GM21367 (cell line): ENCODE measurements around the gene LIF.
"Not testable (repeated sequence)": the region's sequence is repeated elsewhere in the genome, so short reads cannot be mapped to it uniquely, and the experiment has no call there.

ENCODE experiments used
- ATAC-seq: cut with Tn5 transposase; IDR thresholded peaks from one replicate; pipeline ENCODE4 v1.9.1; 2021; ENCODE audit not compliant: unreplicated experiment

The LIF gene

DNA sequence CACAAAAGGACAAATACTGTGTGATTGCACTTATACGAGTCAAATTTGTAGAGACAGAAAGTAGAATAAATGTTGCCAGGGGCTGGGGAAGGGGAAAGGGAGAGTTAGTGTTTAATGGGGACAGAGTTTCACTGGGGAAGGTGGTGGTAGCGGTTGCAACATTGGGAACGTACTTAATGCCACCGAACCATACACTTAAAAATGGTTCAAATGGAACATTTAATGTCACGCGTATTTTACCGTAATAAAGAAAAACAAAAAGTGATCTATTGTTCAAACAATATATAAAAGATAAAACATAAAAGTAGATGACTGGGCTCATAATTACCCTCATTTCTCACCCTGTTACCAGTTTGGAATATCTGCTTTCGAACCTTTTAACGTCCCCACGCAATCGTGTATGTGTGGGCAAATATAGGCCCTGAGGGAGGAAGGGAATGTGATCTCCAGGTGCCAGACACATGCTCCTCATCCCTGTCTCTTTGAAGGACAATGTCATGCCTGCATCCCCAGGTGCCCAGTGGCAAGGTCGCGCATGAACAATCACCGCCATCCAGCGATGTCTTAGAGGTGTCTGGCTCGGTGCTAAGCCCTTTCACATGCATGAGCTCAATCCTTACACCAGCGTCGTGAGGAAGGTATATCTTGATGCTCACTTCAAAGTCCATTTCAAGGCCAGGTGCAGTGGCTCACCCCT, 35.3 kb downstream of the LIF start:
- ATAC-seq = no peak

DNA sequence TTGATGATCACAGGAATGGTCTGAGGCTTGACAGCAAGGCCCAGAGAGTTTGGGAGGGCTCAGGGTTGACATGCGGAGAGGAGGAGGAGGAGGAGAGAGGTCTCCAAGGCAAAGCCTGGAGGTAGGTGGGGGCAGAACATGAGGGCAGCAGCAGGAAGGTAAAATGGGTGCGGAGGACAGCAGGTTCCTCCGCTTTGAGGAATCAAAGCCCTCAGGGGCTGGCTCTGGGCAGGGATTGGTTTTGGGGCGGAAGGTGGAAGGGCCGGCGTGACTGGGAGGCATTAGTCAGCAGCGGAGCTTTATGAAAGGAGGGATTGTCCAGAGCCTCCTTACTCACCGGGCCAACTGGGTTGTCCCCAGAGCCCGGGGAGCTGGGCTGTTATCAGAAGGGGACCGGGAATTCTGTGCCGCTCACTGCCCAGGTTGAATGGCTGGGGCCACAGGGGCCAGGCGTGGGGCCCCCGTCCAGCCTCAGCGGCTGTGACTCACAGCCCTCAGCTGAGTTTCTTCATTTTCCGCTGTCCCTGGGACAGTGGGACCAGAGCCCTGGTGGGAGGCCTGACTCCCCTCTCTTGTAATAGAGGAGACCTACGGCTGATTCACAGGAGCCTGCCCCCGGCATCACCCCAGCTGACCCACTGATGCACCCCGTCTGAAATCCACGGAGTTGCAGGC, 36.2 kb downstream of the LIF start:
- ATAC-seq = no peak

DNA sequence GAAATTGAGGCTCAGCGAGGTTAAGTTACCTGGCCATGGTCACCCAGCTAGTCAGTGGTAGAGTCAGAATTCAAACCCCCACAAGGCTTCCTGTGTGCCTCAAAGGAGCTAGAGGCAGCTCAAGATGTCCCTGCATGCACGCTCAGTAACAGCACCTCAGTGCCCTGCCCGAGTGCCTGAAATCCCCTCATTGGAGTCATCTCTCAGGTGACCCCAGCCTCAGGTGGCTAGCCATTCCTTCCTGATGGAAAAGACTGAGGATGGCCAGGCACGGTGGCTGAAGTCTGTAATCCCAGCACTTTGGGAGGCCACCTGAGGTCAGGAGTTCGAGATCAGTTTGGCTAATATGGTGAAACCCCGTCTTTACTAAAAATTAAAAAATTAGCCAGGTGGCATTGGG, 36.9 kb downstream of the LIF start:
- ATAC-seq = no peak

DNA sequence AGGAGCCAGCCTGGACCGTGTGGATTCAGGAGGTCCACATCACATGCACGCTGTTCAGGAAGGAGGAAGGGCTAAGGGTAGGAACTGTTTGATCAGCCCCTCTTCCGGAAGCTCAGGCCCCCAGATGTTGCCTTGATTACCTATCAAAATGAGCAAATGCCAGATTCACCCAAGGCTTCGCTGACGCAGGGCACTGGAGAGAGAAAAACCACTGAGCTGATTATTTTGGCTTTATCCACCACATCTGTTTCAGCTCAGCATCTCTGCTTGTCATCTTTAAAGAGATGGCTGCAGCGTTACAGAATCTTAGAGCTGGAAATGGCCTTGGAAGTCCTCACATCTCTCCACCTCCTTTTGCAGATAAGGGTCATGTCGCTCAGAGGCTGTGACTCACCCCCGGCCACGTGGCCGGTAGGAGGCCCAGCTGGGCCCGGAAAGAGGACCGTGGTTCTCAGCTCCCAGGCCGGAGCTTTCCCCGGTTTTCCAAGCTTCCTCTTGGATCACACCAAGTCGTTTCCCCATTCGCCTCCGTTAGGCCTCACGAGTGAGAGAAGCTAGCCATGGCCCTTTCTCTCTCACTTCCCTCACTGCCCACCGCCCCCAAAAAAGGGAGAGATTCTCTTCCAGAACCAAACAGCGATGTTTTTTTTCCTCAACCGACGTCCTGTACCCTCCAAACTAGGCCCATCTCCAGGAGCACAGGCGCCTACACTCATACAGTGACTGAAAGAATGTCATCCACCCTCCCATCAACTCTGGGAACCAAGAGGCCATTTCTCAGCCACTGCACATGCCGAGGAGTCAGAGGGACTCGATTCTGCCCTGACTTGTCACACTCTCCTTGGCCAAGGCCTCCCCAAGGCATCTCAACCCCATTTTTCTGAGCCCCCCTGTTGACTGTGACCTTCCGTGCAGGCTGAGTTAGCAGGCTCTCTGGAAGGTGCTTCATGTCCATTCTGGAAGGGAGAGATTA, 37.6 kb downstream of the LIF start:
- ATAC-seq = no peak

DNA sequence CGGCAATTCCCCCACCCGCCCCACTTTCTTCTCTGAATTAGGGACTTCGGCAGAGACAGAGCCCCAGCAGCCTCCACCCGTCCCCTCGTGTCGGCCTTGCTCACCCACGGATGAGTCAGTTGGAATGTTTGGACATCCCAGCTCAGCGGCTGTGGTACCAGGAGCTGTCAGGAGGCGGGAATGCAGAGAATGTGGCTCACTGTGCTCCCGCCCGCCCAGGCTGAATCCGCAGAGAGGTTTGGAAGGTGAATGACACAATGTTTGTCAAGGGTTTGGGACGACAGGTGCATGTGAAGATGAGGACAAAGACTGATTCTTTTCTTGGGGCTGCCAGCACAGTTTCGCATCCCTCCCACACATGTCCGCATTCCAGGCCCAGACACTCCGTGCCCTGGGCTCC, 39.6 kb downstream of the LIF start:
- no peak for ATAC-seq

DNA sequence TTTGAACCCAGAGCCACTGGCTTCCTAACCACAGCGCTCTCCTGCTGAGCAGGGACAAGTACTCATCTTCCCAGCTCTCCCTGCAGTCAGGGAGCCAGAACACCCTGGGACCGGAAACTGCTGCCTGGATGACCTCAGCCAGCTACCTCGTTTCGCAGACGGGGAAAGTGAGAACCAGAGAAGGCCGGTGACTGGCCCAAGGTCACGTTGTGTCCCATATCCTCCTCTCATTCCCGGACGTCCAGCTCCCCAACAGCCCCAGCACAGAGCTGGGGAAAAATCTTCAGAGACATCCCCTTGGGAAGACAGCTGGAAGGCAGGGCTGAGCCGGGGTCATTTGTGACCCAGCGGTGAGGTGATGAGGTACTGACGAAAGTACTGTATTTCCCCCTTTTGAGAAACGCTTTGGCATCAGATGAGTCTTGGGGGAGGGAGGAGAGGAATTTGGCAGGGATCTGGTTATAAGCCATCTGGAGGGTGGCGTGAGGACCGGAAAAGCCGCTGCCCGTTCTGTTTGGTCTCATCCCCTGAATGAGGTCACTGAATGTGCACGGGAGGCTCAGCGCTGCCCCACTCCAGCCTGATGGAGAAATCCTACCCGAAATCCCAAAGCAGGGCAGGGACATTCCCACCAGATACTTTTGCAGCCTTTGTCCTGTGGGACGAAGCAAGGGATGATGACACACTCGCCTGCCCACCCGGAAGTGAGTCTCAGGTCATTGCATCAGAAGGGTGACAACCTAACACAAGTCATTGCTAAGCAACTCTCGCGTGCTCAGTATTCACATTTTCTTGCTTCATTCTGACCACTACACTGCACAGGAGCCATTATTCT, 41.1 kb downstream of the LIF start:
- no peak for ATAC-seq

DNA sequence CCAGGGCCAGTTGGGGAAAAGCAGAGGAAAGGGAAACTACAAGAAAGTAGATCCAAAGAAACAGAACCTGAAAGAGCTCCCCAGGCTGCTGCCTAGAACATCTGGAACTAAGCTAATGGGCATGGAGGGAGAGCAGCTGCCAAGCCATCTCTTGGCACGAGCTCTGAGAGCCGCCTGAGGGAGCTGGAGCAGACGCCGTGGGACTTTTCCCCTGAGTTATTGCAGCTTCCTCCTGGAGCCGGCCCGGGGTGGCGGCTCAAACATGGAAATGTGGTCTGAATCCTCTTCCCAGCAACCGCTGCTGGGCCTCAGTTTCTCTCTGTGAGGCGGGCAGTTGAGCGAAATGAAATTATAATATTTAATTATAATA, 41.8 kb downstream of the LIF start:
- no peak for ATAC-seq

DNA sequence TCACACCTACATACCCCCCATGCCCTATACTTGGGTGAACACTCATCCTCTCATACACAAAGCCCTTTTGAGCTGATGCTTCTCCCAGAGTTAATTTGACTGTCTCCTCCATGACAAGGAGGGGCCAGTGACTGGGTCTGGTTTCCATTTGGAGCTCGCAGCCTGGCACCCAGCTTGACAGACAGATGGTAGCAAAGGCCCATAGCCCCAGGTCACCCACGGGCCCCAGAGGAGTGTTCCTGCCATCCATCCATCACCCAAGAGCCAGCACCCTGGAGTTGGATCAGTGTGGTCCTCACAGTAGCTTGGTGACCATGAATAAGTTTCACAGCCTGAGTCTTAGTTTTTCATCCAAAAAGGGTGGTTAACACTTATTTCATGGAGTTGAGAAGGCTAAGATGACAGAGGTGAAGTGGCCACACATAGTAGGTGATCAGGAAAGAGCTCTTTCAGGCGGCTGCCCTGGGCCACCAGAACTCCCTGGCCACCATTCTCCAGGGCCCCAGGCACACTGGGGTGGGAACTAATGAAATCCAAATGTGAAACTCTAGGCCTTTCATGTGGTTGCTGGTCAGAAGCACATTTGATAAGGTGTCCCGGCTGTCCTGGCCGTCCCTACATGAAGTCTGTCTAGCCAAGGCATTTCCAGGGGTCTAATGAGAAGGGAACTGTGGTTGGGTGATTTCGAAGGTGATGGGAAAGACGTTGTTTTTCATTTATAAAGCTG, 42.4 kb downstream of the LIF start:
- ATAC-seq = no peak

DNA sequence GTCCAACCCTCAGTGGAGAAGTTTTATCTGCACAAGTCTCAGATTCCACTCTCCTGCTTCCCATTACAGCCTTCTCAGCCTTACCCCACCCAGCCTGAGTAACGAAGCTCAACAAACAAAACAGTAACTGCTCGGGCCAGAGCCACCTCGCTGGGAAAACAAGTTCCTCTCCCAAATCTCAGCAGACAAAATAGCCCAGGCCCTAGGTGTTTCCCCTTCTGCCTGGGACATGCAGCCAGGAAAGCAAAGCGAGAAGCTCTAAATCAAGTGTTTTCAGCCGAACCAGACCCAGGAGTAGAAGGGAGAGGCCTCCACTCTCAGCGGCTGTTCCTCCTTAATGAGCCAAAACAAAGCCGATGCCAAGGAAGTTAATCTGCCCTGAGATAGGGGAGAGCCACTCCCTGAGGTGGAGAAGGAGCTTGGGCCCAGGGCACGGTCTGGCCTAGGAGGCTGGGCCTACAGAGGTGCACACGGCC, 44.0 kb downstream of the LIF start:
- no peak for ATAC-seq

DNA sequence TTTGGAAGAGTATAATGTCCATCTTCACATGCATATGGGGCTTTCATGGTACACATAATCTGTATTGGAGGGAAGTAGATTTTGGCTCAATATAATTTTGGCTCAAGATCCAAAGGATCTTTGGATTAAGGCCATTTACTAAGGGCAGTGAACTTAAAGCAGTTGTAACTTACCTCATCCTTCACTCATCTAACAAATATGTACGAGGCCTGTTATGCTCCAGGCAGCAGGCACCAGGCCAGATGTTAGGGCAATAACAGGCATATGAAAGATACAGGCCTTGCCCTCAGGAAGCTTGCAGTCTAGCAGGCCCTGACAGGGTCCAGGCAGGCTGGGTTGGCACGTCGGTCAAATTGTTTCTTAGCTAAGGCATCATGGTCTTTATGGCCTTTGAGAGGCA, 44.6 kb downstream of the LIF start:
- ATAC-seq = no peak

DNA sequence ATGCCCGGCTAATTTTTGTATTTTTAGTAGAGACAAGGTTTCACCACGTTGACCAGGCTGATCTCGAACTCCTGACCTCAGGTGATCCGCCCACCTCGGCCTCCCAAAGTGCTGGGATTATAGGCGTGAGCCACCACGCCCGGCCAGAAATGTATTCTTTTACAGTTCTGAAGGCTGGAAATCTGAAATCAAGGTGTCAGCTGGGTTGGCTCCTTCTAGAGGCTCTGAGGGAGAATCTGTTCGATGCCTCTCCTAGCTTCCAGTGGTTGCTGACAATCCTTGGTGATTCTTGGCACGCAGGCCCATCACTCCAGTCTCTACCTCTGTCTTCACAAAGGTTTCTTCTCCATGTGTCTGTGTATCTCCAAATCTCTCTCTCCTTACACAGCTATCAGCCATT, 45.7 kb downstream of the LIF start:
- ATAC-seq = not testable (repeated sequence)

DNA sequence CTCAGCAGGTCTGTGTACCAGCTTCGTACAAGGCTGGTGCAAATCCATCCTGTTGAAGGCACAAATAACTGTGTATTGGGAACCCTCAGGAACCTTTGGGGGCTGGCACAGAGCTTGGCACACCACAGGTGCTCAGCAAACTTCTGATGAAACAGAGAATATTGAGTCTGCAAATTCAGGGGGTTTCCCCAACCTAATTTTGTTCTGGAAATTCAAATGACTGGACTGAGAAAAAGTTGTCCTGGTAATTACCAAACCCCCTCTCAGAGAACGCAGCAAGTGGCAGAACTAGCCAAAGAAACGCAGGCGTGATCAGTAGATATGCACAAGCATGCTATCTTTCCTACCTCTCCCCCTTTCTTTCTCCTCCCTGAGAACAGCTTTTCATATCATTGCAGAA, 47.6 kb downstream of the LIF start:
- ATAC-seq = no peak

DNA sequence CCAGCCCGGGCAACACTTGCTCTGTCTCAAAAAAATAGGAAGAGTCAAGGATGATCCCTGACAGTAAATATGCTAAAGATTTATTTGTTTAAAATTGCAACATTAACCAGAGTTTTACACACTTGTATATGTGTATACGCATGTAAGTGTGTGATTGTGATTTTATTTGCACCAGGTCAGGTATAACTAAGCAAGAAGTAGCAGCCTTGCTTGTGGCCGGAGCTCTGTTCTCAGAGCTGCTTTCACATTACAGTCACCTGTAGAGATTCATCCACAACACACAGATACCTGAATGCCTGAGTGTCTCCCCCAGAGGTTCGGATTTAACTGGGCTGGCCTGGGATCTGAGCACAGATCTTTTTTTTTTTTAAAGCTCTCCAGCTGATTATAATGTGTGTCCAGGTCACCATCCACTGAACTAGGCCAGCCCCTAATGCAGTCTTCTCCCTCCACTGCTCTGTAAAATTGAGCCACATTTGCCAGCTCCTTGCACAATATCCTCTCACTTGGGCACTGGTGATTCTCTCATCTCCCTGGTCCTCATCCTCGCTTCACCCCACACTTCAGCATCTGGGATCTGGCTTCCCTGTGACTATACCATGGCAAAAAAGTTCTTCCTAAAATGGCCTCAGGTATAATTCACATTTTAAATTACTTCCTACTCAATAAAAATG, 48.3 kb downstream of the LIF start:
- no peak for ATAC-seq

DNA sequence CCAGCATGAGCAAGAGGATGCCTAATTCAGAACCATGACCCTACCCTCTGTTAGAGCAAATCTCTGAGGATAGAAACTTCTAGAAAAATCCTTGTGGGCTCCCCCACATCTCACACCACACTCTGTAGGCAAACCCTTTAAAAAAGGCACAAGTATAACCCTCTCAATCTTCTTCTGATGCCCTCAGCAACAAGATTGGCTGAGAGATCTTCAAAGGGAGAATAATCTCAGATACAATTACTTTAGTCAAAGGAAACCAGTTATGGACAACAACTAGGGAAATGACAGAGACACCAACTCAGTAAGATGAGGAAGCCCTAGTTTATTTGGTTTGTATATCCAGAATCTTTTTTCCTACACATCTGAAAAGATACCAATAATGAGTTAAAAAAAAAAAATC, 49.2 kb downstream of the LIF start:
- no peak for ATAC-seq

DNA sequence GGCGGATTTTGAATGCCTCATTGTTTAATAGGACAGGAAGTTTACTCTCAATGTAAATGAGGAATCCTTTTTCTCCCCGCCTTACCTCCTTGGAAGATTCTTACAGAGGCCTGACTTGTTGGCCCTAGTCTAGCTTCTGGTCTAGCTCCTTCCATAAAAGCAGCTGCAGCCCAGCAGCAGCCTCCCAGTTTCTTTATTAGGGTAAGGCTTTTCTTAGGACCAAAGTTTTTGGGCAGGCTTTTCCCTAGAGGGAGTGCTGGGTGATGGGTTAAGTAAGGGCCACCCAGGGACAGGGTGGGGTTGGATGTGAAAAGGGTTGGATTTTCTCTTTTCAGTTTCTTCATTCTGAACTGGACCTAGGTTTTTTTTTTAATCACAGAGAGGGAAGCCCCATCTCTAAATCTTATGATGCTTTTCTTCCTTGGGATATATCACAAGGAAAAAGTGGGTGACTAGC, 49.7 kb downstream of the LIF start:
- no peak for ATAC-seq

DNA sequence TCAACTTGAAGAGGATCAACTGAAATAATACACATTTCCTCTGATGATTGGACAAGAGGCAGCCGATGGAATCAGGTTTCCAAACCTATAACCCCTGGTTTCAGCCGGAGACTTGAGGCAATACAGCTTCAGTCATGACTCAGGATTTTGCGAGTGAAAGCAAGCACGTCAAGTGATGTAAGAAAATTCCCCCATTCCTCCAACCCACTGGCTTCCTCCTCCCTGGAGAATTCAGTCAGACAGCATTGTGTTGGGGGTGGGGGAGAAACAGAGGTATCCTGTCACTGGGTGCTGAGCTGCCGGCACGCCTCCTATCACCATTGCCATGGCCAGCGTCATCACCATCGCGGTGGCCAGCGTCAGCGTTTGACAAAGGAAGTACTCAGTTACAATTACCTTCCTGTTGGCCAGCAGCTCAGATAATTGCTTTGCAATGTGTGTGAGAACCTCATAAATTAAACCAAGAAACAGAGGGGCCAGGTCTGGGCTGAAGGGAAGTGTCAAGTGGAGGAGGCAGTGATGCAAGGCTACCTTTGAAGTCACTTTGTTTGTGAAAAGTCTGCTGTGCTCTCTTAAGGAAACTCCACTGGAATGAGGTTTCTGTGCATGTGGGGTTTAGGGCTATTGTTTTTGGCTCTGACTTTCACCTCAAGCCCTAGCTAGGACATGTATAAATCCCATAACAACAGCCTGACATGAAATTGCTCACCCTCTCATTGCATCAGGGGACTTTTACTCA, 50.2 kb downstream of the LIF start:
- ATAC-seq = no peak

DNA sequence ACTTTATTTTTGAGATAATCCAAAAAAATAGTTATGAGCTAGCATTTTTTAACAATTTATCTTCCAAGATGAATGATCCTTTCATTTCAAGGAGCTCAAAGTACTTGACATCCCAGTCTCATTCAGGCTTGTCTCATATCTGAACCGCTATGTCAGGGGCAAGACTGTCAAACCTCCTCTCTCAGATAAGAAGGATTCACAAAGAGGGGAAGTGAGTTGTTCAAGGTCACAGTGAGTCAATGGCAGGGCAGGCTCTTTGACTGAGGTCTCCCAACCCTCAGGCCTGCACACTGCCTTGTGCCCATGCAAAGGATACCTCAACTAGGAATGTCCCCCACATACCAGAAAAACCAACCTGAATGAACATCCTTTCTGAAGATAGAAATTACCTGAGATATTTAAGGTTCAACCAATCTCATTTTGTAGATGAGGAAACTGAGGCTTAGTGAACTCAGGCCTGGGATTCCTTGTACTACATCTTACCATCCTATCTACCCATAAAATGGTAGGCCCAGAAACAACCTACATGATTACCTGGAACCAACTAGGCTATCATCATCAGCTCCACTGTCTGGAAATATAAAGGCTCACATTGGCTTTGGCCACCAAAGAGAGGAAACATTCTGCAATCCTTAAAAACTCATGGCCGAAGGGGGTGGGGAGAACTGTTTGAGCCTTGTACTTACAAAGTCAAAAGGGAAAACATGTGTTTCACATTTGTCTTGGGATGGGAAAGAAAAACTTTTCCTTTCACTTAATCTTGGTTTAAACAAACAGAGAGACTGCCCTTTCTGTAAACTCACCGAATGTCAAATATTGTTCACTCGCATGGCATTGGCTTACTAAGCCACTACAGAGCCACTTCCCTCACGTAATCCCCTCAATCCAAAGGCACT, 51.1 kb downstream of the LIF start:
- ATAC-seq = no peak
